NCI-H2107 (cell line): Measurements from ENCODE around the gene MEF2C.

Experiments used
- DNase-seq: peaks from one replicate; lab custom pipeline; 2025; lab: John Stamatoyannopoulos, UW

Gene MEF2C

GRCh38 chr5:88713818-88714217, 169.2 kb downstream of the MEF2C start:
- no peak for DNase-seq

GRCh38 chr5:88708682-88709398, 174.1 kb downstream of the MEF2C start:
- no peak for DNase-seq

- no peak for DNase-seq
Measured at GRCh38 chr5:88708021-88708420, 175.0 kb downstream of the MEF2C start.

GRCh38 chr5:88707216-88707965, 175.6 kb downstream of the MEF2C start:
- no peak for DNase-seq

GRCh38 chr5:88702332-88702731, 180.7 kb downstream of the MEF2C start:
- DNase-seq = no peak

GRCh38 chr5:88700121-88700520, 182.9 kb downstream of the MEF2C start:
- no peak for DNase-seq

- DNase-seq = no peak
Measured at GRCh38 chr5:88698290-88698689, 184.7 kb downstream of the MEF2C start.

GRCh38 chr5:88696466-88696865, 186.5 kb downstream of the MEF2C start:
- DNase-seq = no peak

- DNase-seq = no peak
Measured at GRCh38 chr5:88695931-88696330, 187.1 kb downstream of the MEF2C start.

GRCh38 chr5:88695232-88695631, 187.8 kb downstream of the MEF2C start:
- DNase-seq = no peak

GRCh38 chr5:88694023-88694679, 188.8 kb downstream of the MEF2C start:
- DNase-seq = no peak

- no peak for DNase-seq
Measured at GRCh38 chr5:88693071-88693932, 189.7 kb downstream of the MEF2C start.

- DNase-seq = no peak
Measured at GRCh38 chr5:88691945-88692868, 190.8 kb downstream of the MEF2C start.

- DNase-seq = no peak
Measured at GRCh38 chr5:88691230-88691582, 191.8 kb downstream of the MEF2C start.

GRCh38 chr5:88690409-88691229, 192.4 kb downstream of the MEF2C start:
- no peak for DNase-seq

- no peak for DNase-seq
Measured at GRCh38 chr5:88689668-88690408, 193.1 kb downstream of the MEF2C start.

- no peak for DNase-seq
Measured at GRCh38 chr5:88688984-88689667, 193.9 kb downstream of the MEF2C start.

- no peak for DNase-seq
Measured at GRCh38 chr5:88688156-88688983, 194.6 kb downstream of the MEF2C start.
